ENCODE measurements around the gene VTN.

DNA sequence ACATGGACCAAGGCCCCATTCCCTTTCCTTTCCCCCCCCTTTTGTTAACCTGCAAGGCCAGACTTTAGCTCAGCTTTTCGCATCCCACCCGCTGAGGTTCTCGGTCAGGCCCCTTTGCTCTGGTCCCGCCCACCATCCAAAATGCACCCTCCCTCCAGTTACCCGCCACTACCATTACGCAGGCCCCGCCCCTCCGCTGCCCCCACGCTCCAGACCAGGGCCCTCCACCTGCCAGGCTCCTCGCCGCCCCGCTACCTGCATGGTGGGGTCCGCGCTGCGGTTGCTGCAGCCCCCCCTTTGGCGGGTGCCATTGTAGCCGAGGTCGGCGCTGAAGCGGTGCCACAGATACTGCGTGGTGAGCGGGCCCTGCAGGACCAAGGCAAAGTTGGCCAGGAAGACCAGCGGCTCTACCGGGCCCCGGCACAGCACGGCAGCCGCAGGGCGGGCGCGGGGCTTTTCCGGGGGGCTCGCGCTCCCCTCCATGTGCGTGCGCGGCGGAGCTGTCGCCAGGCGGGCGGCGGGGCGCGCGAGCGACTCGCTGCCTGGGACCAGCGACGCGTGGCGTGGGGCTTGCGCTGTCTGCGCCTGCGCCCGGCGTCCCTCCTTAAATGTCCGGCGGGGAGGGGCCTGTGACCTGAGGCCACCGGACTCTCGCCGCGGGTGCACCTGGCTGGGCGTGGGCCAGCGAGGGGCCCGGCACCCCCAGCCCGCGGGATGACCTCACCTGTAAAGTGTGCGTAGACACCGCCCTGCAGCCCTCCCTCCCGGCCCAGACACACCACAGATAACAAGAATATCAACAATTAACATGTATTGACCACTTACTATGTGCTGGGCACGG is 35.7 kb upstream of the VTN start, which contains the start of gene SLC46A1:
- TF ChIP-seq, protein P1, sequence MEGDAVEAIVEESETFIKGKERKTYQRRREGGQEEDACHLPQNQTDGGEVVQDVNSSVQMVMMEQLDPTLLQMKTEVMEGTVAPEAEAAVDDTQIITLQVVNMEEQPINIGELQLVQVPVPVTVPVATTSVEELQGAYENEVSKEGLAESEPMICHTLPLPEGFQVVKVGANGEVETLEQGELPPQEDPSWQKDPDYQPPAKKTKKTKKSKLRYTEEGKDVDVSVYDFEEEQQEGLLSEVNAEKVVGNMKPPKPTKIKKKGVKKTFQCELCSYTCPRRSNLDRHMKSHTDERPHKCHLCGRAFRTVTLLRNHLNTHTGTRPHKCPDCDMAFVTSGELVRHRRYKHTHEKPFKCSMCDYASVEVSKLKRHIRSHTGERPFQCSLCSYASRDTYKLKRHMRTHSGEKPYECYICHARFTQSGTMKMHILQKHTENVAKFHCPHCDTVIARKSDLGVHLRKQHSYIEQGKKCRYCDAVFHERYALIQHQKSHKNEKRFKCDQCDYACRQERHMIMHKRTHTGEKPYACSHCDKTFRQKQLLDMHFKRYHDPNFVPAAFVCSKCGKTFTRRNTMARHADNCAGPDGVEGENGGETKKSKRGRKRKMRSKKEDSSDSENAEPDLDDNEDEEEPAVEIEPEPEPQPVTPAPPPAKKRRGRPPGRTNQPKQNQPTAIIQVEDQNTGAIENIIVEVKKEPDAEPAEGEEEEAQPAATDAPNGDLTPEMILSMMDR (IDR thresholded peaks at IDR 0.05) = no peak
- TF ChIP-seq POLR2AphosphoS5 (IDR thresholded peaks at IDR 0.05) (peak in 1 of 3 donors; percentile 16), POLR2A (IDR thresholded peaks at IDR 0.05) (no peak)

Data from breast epithelium (tissue), 3 donors.